Hair follicle dermal papilla cell (primary cell): ENCODE results near the gene BDKRB2. TPM values are rescaled to one million over a fixed set of nuclear protein-coding genes. Genes with fewer than 3 reads are reported as not detected.

ENCODE experiments used
- small RNA-seq: library from RNA; depleted of rRNA; stranded (forward); fragments of <200 nt; gene quantifications from one replicate; pipeline ENCODE3, GENCODE V24; 2012
- total RNA-seq: library from RNA; depleted of rRNA; stranded (reverse); fragments of >200 nt; gene quantifications from 2 replicates; pipeline ENCODE4 v1.2.3, GENCODE V29; 2012

Gene BDKRB2
- 3.5 and 21.3 TPM in 2 replicates for total RNA-seq

DNA sequence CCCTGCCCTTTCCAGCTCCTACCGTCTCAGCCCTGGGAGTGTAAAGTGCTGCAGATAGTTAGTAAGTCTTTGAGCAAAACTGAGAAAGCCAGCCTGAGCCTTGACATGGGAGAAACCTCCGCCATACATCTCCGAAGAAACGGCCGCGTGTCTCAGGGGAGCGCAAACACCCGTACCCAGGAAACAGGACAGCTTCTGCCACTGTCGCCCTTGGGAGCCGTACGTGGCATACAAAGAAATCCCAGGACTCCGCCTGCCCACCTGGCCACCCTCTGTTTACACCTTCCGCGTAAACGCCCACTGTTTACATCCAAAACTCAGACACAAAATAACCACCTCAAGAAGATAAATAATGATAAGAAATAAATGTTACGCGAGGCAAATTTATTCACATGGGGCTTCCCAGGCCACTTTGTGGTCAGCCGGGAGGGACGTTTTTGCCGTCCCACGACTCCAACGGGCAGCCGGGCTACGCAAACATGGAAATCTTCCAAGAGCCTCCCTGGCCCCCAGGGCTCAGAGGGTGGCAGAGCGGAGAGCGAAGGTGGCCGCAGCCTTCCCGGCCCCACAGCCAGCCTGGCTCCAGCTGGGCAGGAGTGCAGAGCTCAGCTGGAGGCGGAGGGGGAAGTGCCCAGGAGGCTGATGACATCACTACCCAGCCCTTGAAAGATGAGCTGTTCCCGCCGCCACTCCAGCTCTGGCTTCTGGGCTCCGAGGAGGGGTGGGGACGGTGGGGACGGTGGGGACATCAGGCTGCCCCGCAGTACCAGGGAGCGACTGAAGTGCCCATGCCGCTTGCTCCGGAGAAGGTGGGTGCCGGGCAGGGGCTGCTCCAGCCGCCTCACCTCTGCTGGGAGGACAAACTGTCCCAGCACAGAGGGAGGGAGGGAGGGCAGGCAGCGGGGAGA, at the start of gene BDKRB2:
BDKRB2 (plus strand) TSS at position 689 of the 908 bp plus-strand sequence. CDS start 32,269 bp downstream, outside the sequence.

DNA sequence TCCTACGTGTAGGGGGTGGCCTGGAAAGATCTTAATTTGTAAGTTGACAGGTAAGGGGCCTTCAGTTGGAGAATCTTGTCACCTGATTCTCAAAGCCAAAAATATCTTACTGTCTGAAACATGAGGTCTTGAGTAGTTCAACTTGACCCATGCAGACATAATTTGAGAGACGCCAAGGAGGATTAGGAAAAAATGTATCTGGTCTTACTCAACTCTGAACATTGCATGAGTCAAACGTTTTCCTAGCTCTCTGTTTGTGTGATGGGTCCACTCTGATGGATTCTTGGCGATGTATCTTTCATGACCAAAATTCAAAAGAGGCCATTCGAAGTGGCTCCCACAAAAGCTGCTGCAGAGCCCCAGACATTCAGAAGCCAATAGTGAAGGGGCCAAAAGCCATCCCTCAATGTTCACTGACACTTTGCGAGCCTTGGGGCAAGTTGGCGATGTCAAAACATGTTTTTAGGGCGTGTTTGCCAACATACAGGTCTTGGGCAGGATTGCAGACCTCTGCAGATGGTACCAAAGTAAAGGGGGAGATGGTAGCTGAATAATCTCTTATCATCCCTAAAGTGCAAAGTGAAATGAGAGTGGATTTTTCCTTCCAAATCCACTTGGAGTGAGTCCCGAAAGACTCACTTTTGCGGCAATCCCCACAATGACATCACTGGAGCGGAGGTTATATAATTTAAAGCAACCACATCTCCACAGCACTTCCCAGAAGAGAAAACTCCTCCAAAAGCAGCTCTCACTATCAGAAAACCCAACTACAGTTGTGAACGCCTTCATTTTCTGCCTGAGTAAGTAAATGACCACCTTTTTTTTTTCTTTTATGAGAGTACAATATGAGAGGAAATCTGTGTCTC, 51.1 kb downstream of the BDKRB2 start, which contains the start of gene BDKRB1:
BDKRB1 (plus strand) TSS at position 710 of the 866 bp plus-strand sequence. CDS start 7,473 bp downstream, outside the sequence.

Small RNA genes within 50 kb of the gene (small RNA-seq; reads per million reads assigned to genes)
- gene CKS1BP1 = not detected

Other genes with a start within 250 kb of the BDKRB2 start
- 28.4 and 32.3 TPM in 2 replicates for gene C14orf132, start 165.5 kb upstream of the BDKRB2 start, total RNA-seq
- 0.61 and 0.65 TPM in 2 replicates for gene BDKRB1, start 51.4 kb downstream of the BDKRB2 start, total RNA-seq
- gene ATG2B, start 158.5 kb downstream of the BDKRB2 start, total RNA-seq = 31.0 and 36.7 TPM in 2 replicates
- 21.9 and 22.9 TPM in 2 replicates for gene GSKIP, start 158.7 kb downstream of the BDKRB2 start, total RNA-seq
- 1.6 and 3.2 TPM in 2 replicates for gene AK7, start 187.3 kb downstream of the BDKRB2 start, total RNA-seq